NCI-H2107 (cell line): ENCODE data around the gene RGSL1.

Source experiments
- DNase-seq: peaks from one replicate; lab custom pipeline; 2025; lab: John Stamatoyannopoulos, UW

The RGSL1 gene

GRCh38 chr1:182588500-182589396 is 138.8 kb downstream of the RGSL1 start, which contains the start of gene RNASEL:
RNASEL (minus strand) TSS chr1:182589256; CDS start chr1:182586806, 2,450 bp downstream.
- DNase-seq, result no peak

- no peak for DNase-seq
Observed at GRCh38 chr1:182589520-182589919, 139.6 kb downstream of the RGSL1 start.

GRCh38 chr1:182589931-182590330 is 140.0 kb downstream of the RGSL1 start:
- no peak for DNase-seq

GRCh38 chr1:182595641-182596240 is 145.8 kb downstream of the RGSL1 start:
- no peak for DNase-seq

- no peak for DNase-seq
Observed at GRCh38 chr1:182596934-182597333, 147.0 kb downstream of the RGSL1 start.

- no peak for DNase-seq
Observed at GRCh38 chr1:182598296-182598695, 148.3 kb downstream of the RGSL1 start.

- no peak for DNase-seq
Observed at GRCh38 chr1:182599339-182599738, 149.4 kb downstream of the RGSL1 start.

- DNase-seq, result no peak
Observed at GRCh38 chr1:182600036-182600713, 150.2 kb downstream of the RGSL1 start.

- DNase-seq, result no peak
Observed at GRCh38 chr1:182600745-182601415, 150.9 kb downstream of the RGSL1 start.

GRCh38 chr1:182601416-182601786 is 151.5 kb downstream of the RGSL1 start:
- peak; percentile 84 for DNase-seq

- DNase-seq, result no peak
Observed at GRCh38 chr1:182601913-182602312, 152.0 kb downstream of the RGSL1 start.

GRCh38 chr1:182602935-182603645 is 153.1 kb downstream of the RGSL1 start:
- DNase-seq, result no peak

GRCh38 chr1:182603646-182604174 is 153.8 kb downstream of the RGSL1 start:
- no peak for DNase-seq

GRCh38 chr1:182604175-182605164 is 154.5 kb downstream of the RGSL1 start, which contains the start of gene RGS16:
RGS16 (minus strand) TSS chr1:182604389; CDS start chr1:182604259, 130 bp downstream.
- DNase-seq, result peak; percentile 97

GRCh38 chr1:182607566-182607965 is 157.6 kb downstream of the RGSL1 start:
- DNase-seq, result no peak

GRCh38 chr1:182608236-182608635 is 158.3 kb downstream of the RGSL1 start:
- DNase-seq, result no peak

GRCh38 chr1:182608845-182609610 is 159.1 kb downstream of the RGSL1 start:
- no peak for DNase-seq
